OCI-LY3 (cell line): ENCODE data around the gene AHCYL2.

Experiments used
- H2AFZ ChIP-seq: fragments of 200-600, 300-600 bp; shearing (Covaris generic); 2 replicates; pipeline ENCODE4 v1.6.0; 2014; ENCODE audit warnings: antibody characterized with exemption, low read depth, low read length
- H3K27ac ChIP-seq: fragments of 200-600, 300-600 bp; sonication (generic); 2 replicates; pipeline ENCODE4 v1.5.1; 2014; ENCODE audit warnings: mild to moderate bottlenecking, low read length, moderate library complexity, mixed read lengths
- H3K27me3 ChIP-seq: fragments of 200-600, 300-600 bp; sonication (generic); 2 replicates; pipeline ENCODE4 v1.6.1; 2014; ENCODE audit warnings: low read depth, low read length, mixed read lengths
- H3K36me3 ChIP-seq: fragments of 200-600, 300-600 bp; sonication (generic); replicated peaks from 2 replicates; pipeline ENCODE3; 2014; ENCODE audit warnings: low read depth, low read length, mixed read lengths
- H3K4me1 ChIP-seq: fragments of 300-600, 200-600 bp; sonication (generic); 2 replicates; pipeline ENCODE4 v1.6.1; 2014; ENCODE audit warnings: low read length, mixed read lengths
- H3K4me2 ChIP-seq: fragments of 200-600, 300-600 bp; sonication (generic); 2 replicates; pipeline ENCODE4 v1.6.1; 2014; ENCODE audit warnings: low read length, mixed read lengths
- H3K4me3 ChIP-seq: fragments of 300-600, 200-600 bp; sonication (generic); 2 replicates; pipeline ENCODE4 v1.5.1; 2014; ENCODE audit warnings: antibody characterized with exemption, mild to moderate bottlenecking, low read length, moderate library complexity
- H3K79me2 ChIP-seq: fragments of 300-600, 200-600 bp; shearing (Covaris generic); 2 replicates; pipeline ENCODE4 v1.6.1; 2014; ENCODE audit warnings: mild to moderate bottlenecking, low read length, mixed read lengths
- H3K9ac ChIP-seq: fragments of 300-600, 200-600 bp; shearing (Covaris generic); 2 replicates; pipeline ENCODE4 v1.6.0; 2014; ENCODE audit warnings: mild to moderate bottlenecking, low read length, moderate library complexity
- H3K9me3 ChIP-seq: fragments of 200-600, 300-600 bp; shearing (Covaris generic); 2 replicates; pipeline ENCODE4 v1.6.1; 2014; ENCODE audit warnings: low read length, mixed read lengths; ENCODE audit not compliant: insufficient read depth
- H4K20me1 ChIP-seq: fragments of 200-600, 300-600 bp; sonication (generic); 2 replicates; pipeline ENCODE4 v1.6.1; 2016; ENCODE audit warnings: low read length, mixed read lengths; ENCODE audit not compliant: insufficient read depth
- EZH2phosphoT487 ChIP-seq: fragments of 200-600 bp; shearing (Covaris generic); IDR thresholded peaks from 2 replicates; pipeline ENCODE4 v1.6.1; 2018; ENCODE audit warnings: antibody characterized with exemption, mixed run types, low read depth
- TF ChIP-seq, protein P1 (sequence below): fragments of 200-600, 300-600 bp; sonication (generic); IDR thresholded peaks from 2 replicates; pipeline ENCODE4 v1.5.1; 2014; ENCODE audit warnings: antibody characterized with exemption, low read length, low read depth

The AHCYL2 gene

GRCh38 chr7:129412501-129412900 is 187.7 kb downstream of the AHCYL2 start:
- Histone ChIP-seq H3K9ac (no peak overlapping the region), H3K4me3 (no peak overlapping the region), H4K20me1 (no peaks in the 10 kb centered on the region), H3K4me2 (no peak overlapping the region), H3K4me1 (no peaks in the 10 kb centered on the region), H3K9me3 (no peaks in the 10 kb centered on the region), H3K27ac (no peak overlapping the region), H3K27me3 (no peaks in the 10 kb centered on the region), H3K36me3 (no peaks in the 10 kb centered on the region), H2AFZ (no peak overlapping the region), H3K79me2 (no peaks in the 10 kb centered on the region)
- TF ChIP-seq, protein P1, sequence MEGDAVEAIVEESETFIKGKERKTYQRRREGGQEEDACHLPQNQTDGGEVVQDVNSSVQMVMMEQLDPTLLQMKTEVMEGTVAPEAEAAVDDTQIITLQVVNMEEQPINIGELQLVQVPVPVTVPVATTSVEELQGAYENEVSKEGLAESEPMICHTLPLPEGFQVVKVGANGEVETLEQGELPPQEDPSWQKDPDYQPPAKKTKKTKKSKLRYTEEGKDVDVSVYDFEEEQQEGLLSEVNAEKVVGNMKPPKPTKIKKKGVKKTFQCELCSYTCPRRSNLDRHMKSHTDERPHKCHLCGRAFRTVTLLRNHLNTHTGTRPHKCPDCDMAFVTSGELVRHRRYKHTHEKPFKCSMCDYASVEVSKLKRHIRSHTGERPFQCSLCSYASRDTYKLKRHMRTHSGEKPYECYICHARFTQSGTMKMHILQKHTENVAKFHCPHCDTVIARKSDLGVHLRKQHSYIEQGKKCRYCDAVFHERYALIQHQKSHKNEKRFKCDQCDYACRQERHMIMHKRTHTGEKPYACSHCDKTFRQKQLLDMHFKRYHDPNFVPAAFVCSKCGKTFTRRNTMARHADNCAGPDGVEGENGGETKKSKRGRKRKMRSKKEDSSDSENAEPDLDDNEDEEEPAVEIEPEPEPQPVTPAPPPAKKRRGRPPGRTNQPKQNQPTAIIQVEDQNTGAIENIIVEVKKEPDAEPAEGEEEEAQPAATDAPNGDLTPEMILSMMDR = no peak
- TF ChIP-seq EZH2phosphoT487 = no peak

GRCh38 chr7:129417073-129417472 is 192.2 kb downstream of the AHCYL2 start:
- Histone ChIP-seq H3K27me3 (no peaks in the 10 kb centered on the region), H3K4me3 (no peak overlapping the region), H3K27ac (no peak overlapping the region), H3K4me2 (no peak overlapping the region), H3K4me1 (no peaks in the 10 kb centered on the region), H4K20me1 (no peaks in the 10 kb centered on the region), H3K9ac (no peak overlapping the region), H3K36me3 (no peaks in the 10 kb centered on the region), H3K79me2 (no peaks in the 10 kb centered on the region), H3K9me3 (no peaks in the 10 kb centered on the region), H2AFZ (no peak overlapping the region)
- TF ChIP-seq, protein P1 = no peak
- TF ChIP-seq EZH2phosphoT487 = no peak

GRCh38 chr7:129421717-129422250 is 197.0 kb downstream of the AHCYL2 start:
- no peaks in the 10 kb centered on the region for H4K20me1 ChIP-seq

DNA sequence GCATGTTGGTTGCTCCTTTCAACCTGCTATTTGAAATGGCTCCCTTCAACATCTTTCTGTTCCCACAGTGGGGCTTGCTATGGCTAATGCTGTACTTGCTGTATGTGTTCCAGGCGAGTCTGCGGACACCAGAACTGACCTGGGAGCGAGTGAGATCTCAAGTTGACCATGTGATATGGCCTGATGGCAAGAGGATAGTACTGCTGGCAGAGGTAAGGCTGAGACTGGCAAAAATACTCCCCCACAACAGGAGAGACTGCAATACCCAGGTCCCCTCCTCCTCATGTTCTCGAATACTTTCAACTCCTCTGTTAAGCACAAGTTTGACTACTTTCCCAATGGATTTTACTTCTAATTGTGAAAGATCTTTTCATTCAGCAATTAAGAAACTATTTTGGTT is 197.9 kb downstream of the AHCYL2 start:
- Histone ChIP-seq H3K9me3 (no peaks in the 10 kb centered on the region), H3K79me2 (no peaks in the 10 kb centered on the region), H3K36me3 (no peaks in the 10 kb centered on the region), H3K4me2 (no peak overlapping the region), H3K4me3 (no peak overlapping the region), H4K20me1 (no peaks in the 10 kb centered on the region), H3K4me1 (no peaks in the 10 kb centered on the region), H3K27ac (no peak overlapping the region), H3K27me3 (no peaks in the 10 kb centered on the region), H2AFZ (no peak overlapping the region), H3K9ac (no peak overlapping the region)
- TF ChIP-seq, protein P1 = no peak
- no peak for TF ChIP-seq EZH2phosphoT487

More at GRCh38 chr7:129421717-129422250, 197.0 kb downstream of the AHCYL2 start:
- Histone ChIP-seq H3K4me2 (no peak overlapping the region), H3K27ac (no peak overlapping the region), H3K36me3 (no peaks in the 10 kb centered on the region), H3K79me2 (no peaks in the 10 kb centered on the region), H3K27me3 (no peaks in the 10 kb centered on the region), H3K9me3 (no peaks in the 10 kb centered on the region), H3K9ac (no peak overlapping the region), H3K4me1 (no peaks in the 10 kb centered on the region), H3K4me3 (no peak overlapping the region), H2AFZ (no peak overlapping the region)
- TF ChIP-seq, protein P1 = no peak
- no peak for TF ChIP-seq EZH2phosphoT487
